ENCODE results near the gene ERCC8. TPM values are rescaled to one million over a fixed set of nuclear protein-coding genes. Genes with fewer than 3 reads are reported as not detected.

Gene ERCC8
- total RNA-seq, 1 experiment from 2014 or later = 13.0 TPM

GRCh38 chr5:60918466-60918865 is 26.4 kb downstream of the ERCC8 start:
- ChIA-PET POLR2A (ENCODE audit: unreplicated experiment) (no interaction called here), CTCF (no interaction called here)
- H3K9me3 ChIP-seq (ENCODE audit: insufficient read depth, low read depth) = no peaks in the 10 kb centered on the region
- no peaks in the 10 kb centered on the region for H3K9me2 ChIP-seq (ENCODE audit: insufficient read depth)
- H3F3A ChIP-seq (ENCODE audit: insufficient read depth, low read depth) = no peaks in the 10 kb centered on the region
- no peaks in the 10 kb centered on the region for H3K36me3 ChIP-seq (ENCODE audit: low read depth)
- DNase-seq = no peak
- H3K4me3 ChIP-seq = no peak overlapping the region
- no peak overlapping the region for H2AFZ ChIP-seq
- H4K20me1 ChIP-seq (ENCODE audit: insufficient read depth) = no peaks in the 10 kb centered on the region
- no peak overlapping the region for H3K27ac ChIP-seq
- BruUV-seq (replicated peaks) = no TSS peak
- no peaks in the 10 kb centered on the region for H3K27me3 ChIP-seq (ENCODE audit: insufficient read depth, low read depth)
- intact Hi-C loops (cut with micrococcal nuclease; ENCODE audit: unreplicated experiment) = no loop called here
- H3K4me2 ChIP-seq = no peak overlapping the region
- TF ChIP-seq EZH2 (IDR thresholded peaks at IDR 0.05; ENCODE audit: low read depth) (no peak), CTCF (conservative IDR thresholded peaks at IDR 0.05) (no peak)
- H3K4me1 ChIP-seq (replicated peaks; ENCODE audit: insufficient read depth) = no peaks in the 10 kb centered on the region
- H3K79me2 ChIP-seq (ENCODE audit: low read depth) = no peaks in the 10 kb centered on the region

GRCh38 chr5:60916646-60917045 is 28.2 kb downstream of the ERCC8 start:
- ChIA-PET CTCF (no interaction called here), POLR2A (ENCODE audit: unreplicated experiment) (no interaction called here)
- BruUV-seq (replicated peaks) = no TSS peak
- Histone ChIP-seq H3K9me3 (ENCODE audit: insufficient read depth, low read depth) (no peaks in the 10 kb centered on the region), H2AFZ (no peak overlapping the region), H3K4me1 (replicated peaks; ENCODE audit: insufficient read depth) (no peaks in the 10 kb centered on the region), H4K20me1 (ENCODE audit: insufficient read depth) (no peaks in the 10 kb centered on the region), H3K27me3 (ENCODE audit: insufficient read depth, low read depth) (no peaks in the 10 kb centered on the region), H3K4me3 (no peak overlapping the region), H3K4me2 (no peak overlapping the region), H3K79me2 (ENCODE audit: low read depth) (no peaks in the 10 kb centered on the region), H3F3A (ENCODE audit: insufficient read depth, low read depth) (no peaks in the 10 kb centered on the region), H3K36me3 (ENCODE audit: low read depth) (no peaks in the 10 kb centered on the region), H3K27ac (no peak overlapping the region), H3K9me2 (ENCODE audit: insufficient read depth) (no peaks in the 10 kb centered on the region)
- intact Hi-C loops (cut with micrococcal nuclease; ENCODE audit: unreplicated experiment) = no loop called here
- DNase-seq = no peak
- no peak for TF ChIP-seq CTCF (conservative IDR thresholded peaks at IDR 0.05)
- no peak for TF ChIP-seq EZH2 (IDR thresholded peaks at IDR 0.05; ENCODE audit: low read depth)

- ChIA-PET CTCF (no interaction called here), POLR2A (ENCODE audit: unreplicated experiment) (no interaction called here)
- no peaks in the 10 kb centered on the region for H4K20me1 ChIP-seq (ENCODE audit: insufficient read depth)
- H3F3A ChIP-seq (ENCODE audit: insufficient read depth, low read depth) = no peaks in the 10 kb centered on the region
- intact Hi-C loops (cut with micrococcal nuclease; ENCODE audit: unreplicated experiment) = no loop called here
- no peak overlapping the region for H3K4me2 ChIP-seq
- no peaks in the 10 kb centered on the region for H3K36me3 ChIP-seq (ENCODE audit: low read depth)
- no peak overlapping the region for H2AFZ ChIP-seq
- no peak overlapping the region for H3K27ac ChIP-seq
- H3K9me2 ChIP-seq (ENCODE audit: insufficient read depth) = no peaks in the 10 kb centered on the region
- H3K9me3 ChIP-seq (ENCODE audit: insufficient read depth, low read depth) = no peaks in the 10 kb centered on the region
- H3K27me3 ChIP-seq (ENCODE audit: insufficient read depth, low read depth) = no peaks in the 10 kb centered on the region
- H3K4me3 ChIP-seq = no peak overlapping the region
- H3K4me1 ChIP-seq (replicated peaks; ENCODE audit: insufficient read depth) = no peaks in the 10 kb centered on the region
- no peaks in the 10 kb centered on the region for H3K79me2 ChIP-seq (ENCODE audit: low read depth)
- no peak for DNase-seq
- BruUV-seq (replicated peaks) = no TSS peak
- no peak for TF ChIP-seq CTCF (conservative IDR thresholded peaks at IDR 0.05)
- no peak for TF ChIP-seq EZH2 (IDR thresholded peaks at IDR 0.05; ENCODE audit: low read depth)
Measured at GRCh38 chr5:60903356-60903755, 41.5 kb downstream of the ERCC8 start.
